Activated T-helper 1 cell treated with anti-CD3 and anti-CD28 coated beads, Interleukin-2, amount 50 U/mL, for 16 hours (primary cell): ENCODE results near the gene ZNF74.
"Not testable (repeated sequence)": the region's sequence is repeated elsewhere in the genome, so short reads cannot be mapped to it uniquely, and the experiment has no call there.

Experiments
- DNase-seq, 2 donors: peaks; one replicate each; pipeline ENCODE4 v3.0.0-alpha.2; 2020; ENCODE audit warnings: low read depth in 1 of 2, low spot score in 1 of 2

Gene ZNF74

DNA sequence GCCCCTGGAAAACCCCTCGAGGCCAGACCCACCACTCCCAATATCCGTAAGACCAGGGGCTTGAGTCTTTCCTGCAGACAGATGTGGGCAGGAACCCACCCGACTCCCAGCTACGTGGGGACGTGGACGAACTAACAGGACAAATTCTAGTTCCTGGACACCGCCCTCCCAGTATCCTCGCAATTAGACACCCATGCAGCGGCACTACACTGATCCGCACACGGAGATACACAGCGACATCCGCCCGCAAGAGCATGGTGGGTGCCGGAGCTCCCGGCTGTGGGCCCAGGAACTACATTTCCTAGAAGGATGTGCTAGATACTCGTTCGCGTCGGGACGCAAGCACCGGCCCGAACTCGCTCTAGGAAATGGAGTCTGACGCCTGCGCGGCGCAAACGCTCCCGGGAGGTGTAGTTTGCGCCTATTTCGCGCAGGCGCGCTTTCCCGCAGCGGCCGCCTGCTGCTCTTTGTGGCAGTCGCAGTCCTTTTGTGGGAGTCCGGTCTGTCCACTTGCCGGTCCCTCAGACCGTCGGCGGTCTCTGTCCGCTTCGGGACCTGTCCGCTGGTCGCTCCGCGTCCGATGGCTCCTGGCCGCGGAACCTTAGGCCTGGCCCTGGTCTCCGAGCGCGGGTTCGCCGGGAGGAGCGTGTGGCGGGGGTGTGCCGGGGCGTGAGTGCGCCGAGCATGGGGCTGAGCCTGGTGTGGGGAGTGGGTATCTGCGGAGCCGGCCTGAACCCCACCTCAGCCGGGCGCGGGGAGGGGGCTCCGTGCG, at the start of gene ZNF74:
TSS of gene ZNF74 (plus strand) at position 447 of the 772 bp plus-strand sequence. CDS start 478 bp downstream, outside the sequence.
- peak; percentile 68 to 71 for DNase-seq

DNA sequence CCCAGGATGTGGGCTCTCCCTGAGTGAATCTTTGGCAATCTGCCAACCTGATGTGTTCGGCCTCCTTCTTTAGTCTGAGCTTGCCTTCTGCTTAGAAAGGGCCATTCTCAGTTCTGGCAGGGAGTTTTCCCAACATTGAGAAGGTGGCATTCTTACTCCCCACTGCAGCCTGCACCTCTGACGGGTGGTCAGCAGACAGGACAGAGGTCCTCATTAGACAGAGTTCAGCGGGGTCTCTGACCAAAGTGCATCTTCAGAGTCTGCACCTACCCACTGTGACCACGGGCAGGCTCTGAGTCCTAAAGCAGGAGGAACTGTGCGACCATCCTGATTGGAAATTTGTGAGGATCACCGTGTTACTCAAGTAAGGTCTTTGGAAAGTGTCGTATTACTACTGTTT, 47.4 kb upstream of the ZNF74 start:
- DNase-seq = not testable (repeated sequence)

DNA sequence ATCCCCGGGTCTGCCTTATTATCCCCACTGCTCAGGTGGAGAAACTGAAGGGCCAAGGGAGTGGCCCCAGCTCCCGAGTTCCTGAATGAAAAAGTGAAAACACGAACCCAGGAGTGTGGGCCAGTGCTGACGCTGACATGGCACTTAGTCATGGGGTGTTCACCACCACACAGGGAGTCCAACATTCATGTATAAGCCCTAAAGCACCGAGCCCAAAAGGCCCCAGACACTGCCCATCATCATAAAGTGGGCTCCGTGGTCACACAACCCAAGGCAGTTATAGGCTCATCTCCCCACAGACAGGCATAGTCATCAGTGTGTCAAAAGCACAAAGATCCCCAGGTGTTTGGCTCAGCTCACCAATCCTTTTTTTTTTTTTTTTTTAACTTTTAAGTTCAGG, 41.4 kb upstream of the ZNF74 start:
- DNase-seq = not testable (repeated sequence)

DNA sequence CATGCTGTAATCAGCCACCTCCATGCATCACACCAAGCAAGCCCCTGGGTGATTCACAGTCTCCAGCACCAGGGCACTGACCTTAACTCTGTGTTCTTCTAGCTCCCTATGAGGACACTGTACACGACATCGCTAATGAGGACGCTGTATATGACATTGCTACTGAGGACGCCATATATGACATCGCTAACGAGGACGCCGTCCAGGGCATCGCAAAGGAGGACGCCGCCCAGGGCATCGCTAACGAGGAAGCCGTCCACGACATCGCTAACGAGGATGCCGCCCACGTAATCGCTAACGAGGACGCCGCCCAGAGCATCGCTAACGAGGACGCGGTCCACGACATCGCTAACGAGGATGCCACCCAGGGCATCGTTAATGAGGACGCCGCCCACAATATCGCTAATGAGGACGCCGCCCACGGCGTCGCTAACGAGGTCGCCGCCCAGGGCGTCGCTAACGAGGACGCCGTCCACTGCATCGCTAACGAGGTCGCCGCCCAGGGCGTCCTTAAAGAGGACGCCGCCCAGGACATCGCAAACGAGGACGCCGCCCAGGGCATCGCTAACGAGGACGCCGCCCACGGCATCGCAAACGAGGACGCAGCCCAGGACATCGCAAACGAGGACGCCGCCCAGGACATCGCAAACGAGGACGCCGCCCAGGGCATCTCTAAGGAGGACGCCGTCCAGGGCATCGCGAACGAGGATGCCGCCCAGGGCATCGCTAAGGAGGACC, 39.5 kb upstream of the ZNF74 start:
- no peak for DNase-seq

DNA sequence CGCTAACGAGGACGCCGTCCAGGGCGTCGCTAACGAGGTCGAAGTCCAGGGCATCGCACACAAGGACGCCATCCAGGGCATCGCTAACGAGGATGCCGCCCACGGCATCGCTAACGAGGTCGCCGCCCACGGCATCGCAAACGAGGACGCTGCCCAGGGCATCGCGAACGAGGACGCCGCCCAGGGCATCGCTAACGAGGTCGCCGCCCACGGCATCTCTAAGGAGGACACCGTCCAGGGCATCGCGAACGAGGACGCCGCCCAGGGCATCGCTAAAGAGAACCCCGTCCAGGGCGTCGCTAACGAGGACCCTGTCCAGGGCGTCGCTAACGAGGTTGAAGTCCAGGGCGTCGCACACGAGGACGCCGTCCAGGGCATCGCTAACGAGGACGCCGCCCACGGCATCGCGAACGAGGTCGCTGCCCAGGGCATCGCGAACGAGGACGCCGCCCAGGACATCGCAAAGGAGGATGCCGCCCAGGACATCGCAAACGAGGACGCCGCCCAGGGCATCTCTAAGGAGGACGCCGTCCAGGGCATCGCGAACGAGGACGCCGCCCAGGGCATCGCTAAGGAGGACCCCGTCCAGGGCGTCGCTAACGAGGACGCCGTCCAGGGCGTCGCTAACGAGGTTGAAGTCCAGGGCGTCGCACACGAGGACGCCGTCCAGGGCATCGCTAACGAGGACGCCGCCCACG, 37.9 kb upstream of the ZNF74 start:
- DNase-seq = not testable (repeated sequence)

DNA sequence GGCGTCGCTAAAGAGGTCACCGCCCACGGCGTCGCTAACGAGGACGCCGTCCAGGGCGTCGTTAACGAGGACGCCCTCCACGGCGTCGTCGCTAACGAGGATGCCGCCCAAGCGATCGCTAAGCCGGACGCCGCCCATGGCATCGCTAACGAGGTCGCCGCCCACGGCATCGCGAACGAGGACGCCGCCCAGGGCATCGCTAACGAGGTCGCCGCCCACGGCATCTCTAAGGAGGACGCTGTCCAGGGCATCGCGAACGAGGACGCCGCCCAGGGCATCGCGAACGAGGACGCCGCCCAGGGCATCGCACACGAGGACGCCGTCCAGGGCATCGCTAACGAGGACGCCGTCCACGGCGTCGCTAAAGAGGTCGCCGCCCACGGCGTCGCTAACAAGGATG, 37.0 kb upstream of the ZNF74 start:
- not testable (repeated sequence) for DNase-seq

DNA sequence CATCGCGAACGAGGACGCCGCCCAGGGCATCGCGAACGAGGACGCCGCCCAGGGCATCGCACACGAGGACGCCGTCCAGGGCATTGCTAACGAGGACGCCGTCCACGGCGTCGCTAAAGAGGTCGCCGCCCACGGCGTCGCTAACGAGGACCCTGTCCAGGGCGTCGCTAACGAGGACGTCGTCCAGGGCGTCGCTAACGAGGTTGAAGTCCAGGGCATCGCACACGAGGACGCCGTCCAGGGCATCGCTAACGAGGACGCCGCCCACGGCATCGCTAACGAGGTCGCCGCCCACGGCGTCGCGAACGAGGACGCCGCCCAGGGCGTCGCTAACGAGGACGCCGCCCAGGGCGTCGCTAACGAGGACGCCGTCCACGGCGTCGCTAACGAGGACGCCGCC, 36.0 kb upstream of the ZNF74 start:
- DNase-seq = not testable (repeated sequence)

DNA sequence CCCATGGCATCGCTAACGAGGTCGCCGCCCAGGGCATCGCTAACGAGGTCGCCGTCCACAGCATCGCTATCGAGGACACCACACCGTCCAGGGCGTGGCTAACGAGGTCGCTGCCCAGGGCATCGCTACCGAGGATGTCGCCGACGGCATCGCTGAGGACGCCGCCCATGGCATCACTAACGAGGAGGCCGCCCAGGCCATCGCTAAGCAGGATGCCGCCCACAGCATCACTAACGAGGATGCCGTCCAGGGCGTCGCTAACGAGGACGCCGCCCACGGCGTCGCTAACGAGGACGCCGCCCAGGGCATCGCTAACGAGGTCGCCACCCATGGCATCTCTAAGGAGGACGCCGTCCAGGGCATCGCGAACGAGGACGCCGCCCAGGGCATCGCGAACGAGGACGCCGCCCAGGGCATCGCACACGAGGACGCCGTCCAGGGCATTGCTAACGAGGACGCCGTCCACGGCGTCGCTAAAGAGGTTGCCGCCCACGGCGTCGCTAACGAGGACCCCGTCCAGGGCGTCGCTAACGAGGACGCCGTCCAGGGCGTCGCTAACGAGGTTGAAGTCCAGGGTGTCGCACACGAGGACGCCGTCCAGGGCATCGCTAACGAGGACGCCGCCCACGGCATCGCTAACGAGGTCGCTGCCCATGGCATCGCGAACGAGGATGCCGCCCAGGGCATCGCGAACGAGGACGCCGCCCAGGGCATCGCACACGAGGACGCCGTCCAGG, 35.3 kb upstream of the ZNF74 start:
- DNase-seq = not testable (repeated sequence)

DNA sequence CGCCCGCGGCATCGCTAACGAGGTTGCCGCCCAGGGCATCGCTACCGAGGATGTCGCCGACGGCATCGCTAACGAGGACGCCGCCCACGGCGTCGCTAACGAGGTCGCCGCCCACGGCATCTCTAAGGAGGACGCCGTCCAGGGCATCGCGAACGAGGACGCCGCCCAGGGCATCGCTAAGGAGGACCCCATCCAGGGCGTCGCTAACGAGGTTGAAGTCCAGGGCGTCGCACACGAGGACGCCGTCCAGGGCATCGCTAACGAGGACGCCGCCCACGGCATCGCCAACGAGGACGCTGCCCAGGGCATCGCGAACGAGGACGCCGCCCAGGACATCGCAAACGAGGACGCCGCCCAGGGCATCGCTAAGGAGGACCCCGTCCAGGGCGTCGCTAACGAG, 33.7 kb upstream of the ZNF74 start:
- not testable (repeated sequence) for DNase-seq

DNA sequence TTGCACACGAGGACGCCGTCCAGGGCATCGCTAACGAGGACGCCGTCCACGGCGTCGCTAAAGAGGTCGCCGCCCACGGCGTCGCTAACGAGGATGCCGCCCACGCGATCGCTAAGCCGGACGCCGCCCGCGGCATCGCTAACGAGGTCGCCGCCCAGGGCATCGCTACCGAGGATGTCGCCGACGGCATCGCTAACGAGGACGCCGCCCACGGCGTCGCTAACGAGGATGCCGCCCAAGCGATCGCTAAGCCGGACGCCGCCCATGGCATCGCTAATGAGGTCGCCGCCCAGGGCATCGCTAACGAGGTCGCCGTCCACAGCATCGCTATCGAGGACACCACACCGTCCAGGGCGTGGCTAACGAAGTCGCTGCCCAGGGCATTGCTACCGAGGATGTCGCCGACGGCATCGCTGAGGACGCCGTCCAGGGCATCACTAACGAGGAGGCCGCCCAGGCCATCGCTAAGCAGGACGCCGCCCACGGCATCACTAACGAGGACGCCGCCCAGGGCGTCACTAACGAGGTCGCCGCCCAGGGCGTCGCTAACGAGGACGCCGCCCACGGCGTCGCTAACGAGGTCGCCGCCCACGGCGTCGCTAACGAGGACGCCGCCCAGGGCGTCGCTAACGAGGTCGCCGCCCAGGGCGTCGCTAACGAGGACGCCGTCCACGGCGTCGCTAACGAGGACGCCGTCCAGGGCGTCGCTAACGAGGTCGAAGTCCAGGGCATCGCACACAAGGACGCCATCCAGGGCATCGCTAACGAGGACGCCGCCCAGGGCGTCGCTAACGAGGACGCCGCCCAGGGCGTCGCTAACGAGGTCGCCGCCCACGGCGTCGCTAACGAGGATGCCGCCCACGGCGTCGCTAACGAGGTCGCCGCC, 32.8 kb upstream of the ZNF74 start:
- DNase-seq = not testable (repeated sequence)

DNA sequence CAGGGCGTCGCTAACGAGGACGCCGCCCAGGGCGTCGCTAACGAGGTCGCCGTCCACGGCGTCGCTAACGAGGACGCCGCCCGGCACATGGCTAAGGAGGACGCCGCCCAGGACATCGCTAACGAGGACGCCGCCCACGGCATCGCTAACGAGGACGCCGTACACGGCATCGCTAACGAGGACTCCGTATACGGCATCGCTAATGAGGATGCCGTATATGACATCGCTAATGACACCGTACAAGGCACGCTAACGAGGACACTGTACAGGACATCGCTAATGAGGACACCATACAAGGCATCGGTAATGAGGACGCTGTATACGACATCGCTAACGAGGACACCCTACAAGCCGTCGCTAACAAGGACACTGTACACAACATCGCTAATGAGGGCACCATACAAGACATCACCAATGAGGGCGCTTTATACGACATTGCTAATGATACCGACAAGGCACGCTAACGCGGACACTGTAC, 32.2 kb upstream of the ZNF74 start:
- DNase-seq = not testable (repeated sequence)

DNA sequence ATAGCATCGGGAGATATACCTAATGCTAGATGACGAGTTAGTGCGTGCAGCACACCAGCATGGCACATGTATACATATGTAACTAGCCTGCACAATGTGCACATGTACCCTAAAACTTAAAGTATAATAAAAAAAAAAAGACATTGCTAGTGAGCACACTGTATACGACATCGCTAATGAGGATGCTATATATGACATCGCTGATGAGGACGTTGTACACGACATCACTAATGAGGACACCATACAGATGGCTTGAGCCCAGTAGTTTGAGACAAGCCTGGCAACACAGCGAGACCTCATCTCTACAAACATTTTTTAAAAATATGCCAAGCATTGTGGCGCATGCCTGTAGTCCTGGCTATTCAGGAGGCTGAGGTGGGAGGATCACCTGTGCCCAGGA, 31.5 kb upstream of the ZNF74 start:
- DNase-seq = not testable (repeated sequence)

DNA sequence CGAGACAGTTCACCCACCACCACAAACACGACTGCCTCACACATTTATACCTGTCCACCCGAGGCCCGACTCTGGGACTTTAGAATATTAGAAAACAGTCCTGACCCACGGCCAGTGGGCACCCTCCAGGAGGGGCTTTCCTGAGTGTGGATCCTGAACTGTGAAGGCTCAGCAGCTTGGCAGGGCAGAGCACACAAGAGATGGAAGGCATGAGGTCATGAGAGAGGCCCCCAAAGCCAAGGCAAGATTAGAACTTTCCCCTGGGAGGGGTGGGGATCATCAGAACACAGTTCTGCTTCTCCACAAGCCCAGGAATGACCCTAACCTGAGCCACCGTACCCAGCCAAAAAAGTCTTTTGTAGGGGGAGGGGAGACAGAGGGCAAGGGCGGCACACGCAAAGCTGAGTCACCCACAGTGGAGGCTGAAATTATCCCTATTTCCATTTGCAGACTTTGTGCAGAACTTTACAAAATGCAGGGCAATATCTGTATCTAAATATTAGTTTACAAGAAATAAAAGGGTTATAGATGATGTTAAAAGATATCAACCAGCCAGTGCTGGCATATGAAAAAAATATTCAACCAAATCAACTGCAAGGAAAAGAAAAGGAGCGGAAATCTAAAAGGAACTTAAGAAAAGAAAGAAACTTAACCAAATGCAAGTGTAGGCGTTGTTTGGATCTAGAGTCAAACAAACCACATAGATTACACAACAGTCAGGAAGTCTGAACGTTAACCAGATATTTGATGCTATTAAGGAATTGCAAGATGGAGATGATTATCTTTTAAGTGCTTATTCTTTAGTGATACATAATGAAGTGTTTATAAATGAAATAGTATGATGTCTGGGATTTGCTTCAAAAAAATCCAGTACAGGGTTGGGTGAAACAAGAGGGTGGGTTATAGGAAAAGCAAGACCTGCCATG, 29.4 kb upstream of the ZNF74 start:
- DNase-seq = not testable (repeated sequence)

DNA sequence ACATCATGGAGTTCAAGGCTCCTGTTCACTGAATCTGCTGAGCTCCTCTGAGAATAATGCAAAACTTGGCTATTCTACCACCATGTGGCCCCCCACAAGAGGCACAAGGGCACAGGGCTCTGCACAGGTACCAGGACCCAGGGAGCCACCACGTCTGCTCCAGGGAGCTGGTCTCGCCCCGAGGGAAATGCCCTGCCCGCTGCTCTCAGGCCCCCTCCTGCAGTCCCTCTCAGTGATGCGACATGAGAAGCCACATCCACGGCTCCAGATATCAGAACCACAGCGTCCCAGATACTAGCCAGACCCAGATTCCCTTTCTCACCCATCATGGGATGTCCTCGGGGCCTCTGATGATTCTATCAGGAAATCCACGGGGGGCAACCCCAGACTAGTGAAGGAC, 27.1 kb upstream of the ZNF74 start:
- not testable (repeated sequence) for DNase-seq

DNA sequence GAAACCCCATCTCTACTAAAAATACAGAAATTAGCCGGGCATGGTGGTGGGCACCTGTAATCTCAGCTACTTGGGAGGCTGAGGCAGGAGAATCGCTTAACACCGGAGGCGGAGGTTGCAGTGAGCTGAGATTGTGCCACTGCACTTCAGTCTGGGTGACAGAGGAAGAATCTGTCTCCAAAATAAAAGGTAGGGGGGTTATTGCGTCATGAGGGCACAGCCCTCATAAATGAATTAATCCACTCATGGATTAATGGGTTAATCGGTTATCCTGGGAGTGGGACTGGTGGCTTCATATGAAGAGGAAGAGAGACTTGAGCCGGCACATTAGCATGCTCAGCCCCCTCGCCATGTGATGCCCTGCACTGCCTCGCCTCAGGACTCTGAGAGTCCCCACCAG, 25.1 kb upstream of the ZNF74 start:
- not testable (repeated sequence) for DNase-seq

DNA sequence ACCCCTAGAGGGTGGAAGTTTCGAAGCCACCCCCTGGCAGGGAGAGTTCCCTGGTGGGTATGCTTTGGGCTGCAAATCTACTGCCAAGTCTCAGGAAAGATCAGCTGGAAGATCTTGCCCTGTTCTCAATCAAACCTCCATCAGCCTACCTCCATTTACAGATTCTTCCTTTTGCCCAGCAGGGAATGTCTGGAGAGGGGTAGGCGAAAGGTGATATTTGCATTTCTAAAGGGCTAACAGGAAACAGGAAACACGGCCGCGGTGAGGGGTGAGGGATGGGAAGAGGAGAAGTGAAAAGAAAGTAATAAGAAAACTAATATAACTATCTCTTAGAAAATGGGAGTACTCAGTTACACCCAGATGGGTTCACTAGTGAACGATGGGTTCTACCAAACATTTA, 22.3 kb upstream of the ZNF74 start:
- DNase-seq = not testable (repeated sequence)

DNA sequence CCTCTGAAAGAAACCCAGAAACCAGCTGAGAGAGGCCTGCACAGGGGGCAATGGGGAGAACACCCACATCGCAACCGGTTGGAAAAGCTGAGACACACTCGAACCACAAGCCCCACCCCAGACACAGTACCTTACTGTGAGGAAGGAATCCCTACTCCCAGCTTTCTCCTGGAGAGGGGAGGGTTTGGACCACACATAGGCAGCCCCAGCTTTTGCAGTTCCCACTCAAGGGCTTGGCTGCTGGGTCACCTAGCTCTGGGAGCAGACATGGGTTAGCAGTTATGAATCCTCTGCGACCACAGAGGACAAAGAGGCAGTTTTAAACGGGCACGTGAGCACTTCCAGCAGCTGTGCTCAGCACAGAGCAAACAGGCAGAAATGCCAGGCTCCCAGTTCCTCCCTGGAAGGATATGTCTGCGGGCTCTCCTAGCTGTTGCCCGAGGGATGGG, 21.5 kb upstream of the ZNF74 start:
- DNase-seq = not testable (repeated sequence)

DNA sequence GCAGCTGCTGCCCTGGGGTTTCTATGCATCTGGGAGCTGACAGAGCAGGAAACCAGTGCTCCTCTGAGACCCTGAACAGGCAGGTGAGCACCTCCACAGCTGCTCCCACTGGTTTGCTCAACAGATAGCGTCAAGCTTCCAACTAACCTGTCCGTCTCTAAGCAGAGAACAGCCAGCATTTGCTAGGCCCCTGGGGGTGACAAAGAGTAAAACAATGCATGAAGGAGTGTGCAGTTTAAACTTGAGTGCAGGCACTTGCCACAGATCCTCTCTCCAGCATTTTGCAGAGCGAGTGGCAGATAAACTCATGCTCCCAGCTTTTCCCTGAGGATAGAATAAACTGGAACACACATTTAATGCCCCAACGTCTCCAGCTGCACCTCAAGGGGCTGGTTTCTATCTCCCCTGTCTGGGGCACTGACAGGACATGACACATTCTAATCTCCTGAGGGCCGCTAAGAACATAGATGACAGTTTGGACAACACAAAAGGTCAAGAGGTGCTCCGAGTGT, 20.7 kb upstream of the ZNF74 start:
- not testable (repeated sequence) for DNase-seq
